Measurements from ENCODE around the gene RTRAF.

GRCh38 chr14:51960866-51961265, 28.5 kb upstream of the RTRAF start:
- no peak for TF ChIP-seq CTCF (IDR thresholded peaks at IDR 0.05)
- TF ChIP-seq POLR2A (IDR thresholded peaks at IDR 0.05) = no peak

Measured in esophagus squamous epithelium (tissue), 4 donors.